Testis (tissue), 2 donors: ENCODE results near the gene BRK1.

Experiments
- POLR2A ChIP-seq: fragments of 450-650 bp; IDR thresholded peaks from one replicate; pipeline ENCODE4 v1.6.1; 2017; ENCODE audit warnings: antibody characterized with exemption, mild to moderate bottlenecking, moderate library complexity
- TF ChIP-seq, protein P1 (sequence below), 3 experiments: fragments of 450-650 bp in 2 of 3; fragments of 200-600 bp in 1 of 3; sonication (generic) in 1 of 3; IDR thresholded peaks; one replicate each; pipeline ENCODE4 v1.5.1; 2016 to 2019; ENCODE audit warnings: antibody characterized with exemption in 3 of 3, mild to moderate bottlenecking in 2 of 3, moderate library complexity in 1 of 3

DNA sequence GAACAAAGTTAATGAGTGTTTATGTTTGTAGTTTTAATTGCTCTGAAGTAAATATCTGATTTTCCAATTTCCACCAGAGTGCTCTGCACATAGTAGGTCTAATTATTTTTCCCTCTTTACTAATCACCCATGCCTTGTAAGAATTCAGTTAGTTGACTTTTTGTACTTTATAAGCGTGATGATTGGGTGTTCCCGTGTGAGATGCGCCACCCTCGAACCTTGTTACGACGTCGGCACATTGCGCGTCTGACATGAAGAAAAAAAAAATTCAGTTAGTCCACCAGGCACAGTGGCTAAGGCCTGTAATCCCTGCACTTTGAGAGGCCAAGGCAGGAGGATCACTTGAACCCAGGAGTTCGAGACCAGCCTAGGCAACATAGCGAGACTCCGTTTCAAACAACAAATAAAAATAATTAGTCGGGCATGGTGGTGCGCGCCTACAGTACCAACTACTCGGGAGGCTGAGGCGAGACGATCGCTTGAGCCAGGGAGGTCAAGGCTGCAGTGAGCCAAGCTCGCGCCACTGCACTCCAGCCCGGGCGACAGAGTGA, 25.6 kb downstream of the BRK1 start:
- TF ChIP-seq, protein P1, sequence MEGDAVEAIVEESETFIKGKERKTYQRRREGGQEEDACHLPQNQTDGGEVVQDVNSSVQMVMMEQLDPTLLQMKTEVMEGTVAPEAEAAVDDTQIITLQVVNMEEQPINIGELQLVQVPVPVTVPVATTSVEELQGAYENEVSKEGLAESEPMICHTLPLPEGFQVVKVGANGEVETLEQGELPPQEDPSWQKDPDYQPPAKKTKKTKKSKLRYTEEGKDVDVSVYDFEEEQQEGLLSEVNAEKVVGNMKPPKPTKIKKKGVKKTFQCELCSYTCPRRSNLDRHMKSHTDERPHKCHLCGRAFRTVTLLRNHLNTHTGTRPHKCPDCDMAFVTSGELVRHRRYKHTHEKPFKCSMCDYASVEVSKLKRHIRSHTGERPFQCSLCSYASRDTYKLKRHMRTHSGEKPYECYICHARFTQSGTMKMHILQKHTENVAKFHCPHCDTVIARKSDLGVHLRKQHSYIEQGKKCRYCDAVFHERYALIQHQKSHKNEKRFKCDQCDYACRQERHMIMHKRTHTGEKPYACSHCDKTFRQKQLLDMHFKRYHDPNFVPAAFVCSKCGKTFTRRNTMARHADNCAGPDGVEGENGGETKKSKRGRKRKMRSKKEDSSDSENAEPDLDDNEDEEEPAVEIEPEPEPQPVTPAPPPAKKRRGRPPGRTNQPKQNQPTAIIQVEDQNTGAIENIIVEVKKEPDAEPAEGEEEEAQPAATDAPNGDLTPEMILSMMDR (IDR thresholded peaks at IDR 0.05), result no peak
- no peak for TF ChIP-seq POLR2A
